Caco-2 (cell line): ENCODE data around the gene AP5B1. TPM values are rescaled to one million over a fixed set of nuclear protein-coding genes. Genes with fewer than 3 reads are reported as not detected.
"Not testable (repeated sequence)": the region's sequence is repeated elsewhere in the genome, so short reads cannot be mapped to it uniquely, and the experiment has no call there.

Experiments used
- BruUV-seq: library from RNA; stranded (reverse); fragments of 400-500 nt; replicated peaks from 2 replicates; lab custom pipeline; 2021; lab: Mats Ljungman, UMichigan
- CTCF ChIA-PET: fragments of 300-600 bp; sonication (Branson Sonifier 250); formaldehyde crosslinking; loops from one replicate; lab custom pipeline; 2022; ENCODE audit warnings: antibody characterized with exemption; lab: Charles Lee
- POLR2A ChIA-PET: fragments of 300-600 bp; sonication (Branson Sonifier 250); formaldehyde crosslinking; loops from one replicate; lab custom pipeline; 2022; ENCODE audit warnings: antibody characterized with exemption; lab: Charles Lee
- DNase-seq, 2 experiments: peaks; one replicate each; pipeline versions ENCODE4 v3.0.0 to v3.0.0-alpha.2; 2020 to 2022
- H3K27me3 ChIP-seq: replicated peaks from 2 replicates; pipeline ENCODE4 v1.6.0; 2011; ENCODE audit warnings: low read length; ENCODE audit not compliant: control insufficient read depth, insufficient read depth
- H3K36me3 ChIP-seq: 2 replicates; pipeline ENCODE4 v1.5.1; 2011; ENCODE audit warnings: low read length; ENCODE audit not compliant: control insufficient read depth, insufficient read depth
- H3K4me1 ChIP-seq: fragments of 250-450 bp; sonication (Bioruptor Pico); 2 replicates; pipeline ENCODE4 v1.5.1; 2020; ENCODE audit warnings: mild to moderate bottlenecking
- H3K4me3 ChIP-seq: 2 replicates; pipeline ENCODE4 v1.5.1; 2011; ENCODE audit warnings: low read depth, mild to moderate bottlenecking, control low read depth, low read length
- H3K9me3 ChIP-seq: fragments of 250-450 bp; sonication (Bioruptor Pico); 2 replicates; pipeline ENCODE4 v1.5.1; 2020; ENCODE audit warnings: mild to moderate bottlenecking, moderate library complexity
- H3K27ac Mint-ChIP-seq: one replicate; pipeline ENCODE4 v1.8.0; 2022; ENCODE audit warnings: mixed read lengths; ENCODE audit not compliant: unreplicated experiment
- H3K27me3 Mint-ChIP-seq: one replicate; pipeline ENCODE4 v1.8.0; 2022; ENCODE audit warnings: mixed read lengths; ENCODE audit not compliant: insufficient read depth, unreplicated experiment
- H3K36me3 Mint-ChIP-seq: one replicate; pipeline ENCODE4 v1.8.0; 2022; ENCODE audit warnings: mild to moderate bottlenecking, mixed read lengths; ENCODE audit not compliant: insufficient read depth, unreplicated experiment
- H3K4me1 Mint-ChIP-seq: one replicate; pipeline ENCODE4 v1.8.0; 2022; ENCODE audit warnings: low read depth, mixed read lengths; ENCODE audit not compliant: unreplicated experiment
- H3K4me3 Mint-ChIP-seq: one replicate; pipeline ENCODE4 v1.8.0; 2022; ENCODE audit warnings: mild to moderate bottlenecking, moderate library complexity, mixed read lengths; ENCODE audit not compliant: unreplicated experiment
- H3K9me3 Mint-ChIP-seq: one replicate; pipeline ENCODE4 v1.8.0; 2022; ENCODE audit warnings: mixed read lengths; ENCODE audit not compliant: unreplicated experiment
- intact Hi-C: fragments of 100-400 bp; cut with micrococcal nuclease; formaldehyde crosslinking; loops from one replicate; pipeline ENCODE4 v1.10.0; 2022; ENCODE audit not compliant: unreplicated experiment
- total RNA-seq: library from RNA; stranded (reverse); gene quantifications from 2 replicates; pipeline ENCODE4 v1.2.3, GENCODE V29; 2022
- TF ChIP-seq, protein P1 (sequence below), 2 experiments: fragments of 200-600 bp in 1 of 2; IDR thresholded peaks; 1 replicate in 1 of 2; 2 replicates in 1 of 2; pipeline versions ENCODE4 v1.5.1 to v1.8.0; 2011 to 2022; ENCODE audit warnings: antibody characterized with exemption in 1 of 2, control low read depth in 1 of 2, inconsistent platforms in 1 of 2, low read depth in 1 of 2, low read length in 1 of 2, mild to moderate bottlenecking in 1 of 2, moderate library complexity in 1 of 2; ENCODE audit not compliant: insufficient read depth in 1 of 2, severe bottlenecking in 1 of 2, unreplicated experiment in 1 of 2

AP5B1 gene
- total RNA-seq, 1 experiment from 2014 or later, result 19.3 TPM

DNA sequence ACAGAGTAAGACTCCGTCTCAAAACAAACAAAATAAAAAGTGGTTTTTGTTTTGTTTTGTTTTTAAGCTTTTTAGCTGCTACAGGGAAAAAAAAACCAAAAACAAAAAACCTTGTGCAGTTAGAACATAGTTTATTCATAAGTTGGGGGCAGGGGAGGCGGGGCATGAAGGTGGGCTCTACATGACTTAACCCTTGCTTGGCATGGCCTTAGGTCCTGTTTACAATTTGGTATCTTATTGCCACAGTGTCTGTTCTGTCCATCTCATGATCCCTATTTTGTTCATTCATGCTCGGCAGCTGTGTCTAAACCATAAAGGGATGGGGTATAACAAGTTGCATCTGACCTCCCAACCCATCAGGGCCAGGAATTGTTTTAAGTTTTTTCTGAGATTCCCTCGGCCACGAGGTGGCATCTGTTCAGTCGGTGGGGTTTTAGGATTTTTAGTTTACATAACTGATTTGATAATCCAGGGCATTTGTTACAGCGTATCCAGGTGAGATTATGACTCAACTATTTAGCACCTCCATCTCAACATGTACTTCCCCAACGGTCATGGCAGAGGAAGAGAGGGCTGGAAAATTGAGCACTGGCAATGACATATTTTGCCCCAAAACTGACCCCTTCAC lies 6.9 kb downstream of the AP5B1 start:
- ChIA-PET POLR2A (interaction anchor here (0.6 kb wide), 1 partner anchor 40 kb away, joined by 4 read pairs; no protein-coding TSS in a partner anchor), CTCF (interaction anchor here (0.7 kb wide), 1 partner anchor 29 kb away, joined by 3 read pairs; no protein-coding TSS in a partner anchor)
- H3K9me3 ChIP-seq, result no peaks in the 10 kb centered on the region
- H3K4me3 Mint-ChIP-seq, result no peak overlapping the region
- H3K4me3 ChIP-seq, result no peak overlapping the region
- TF ChIP-seq, protein P1, sequence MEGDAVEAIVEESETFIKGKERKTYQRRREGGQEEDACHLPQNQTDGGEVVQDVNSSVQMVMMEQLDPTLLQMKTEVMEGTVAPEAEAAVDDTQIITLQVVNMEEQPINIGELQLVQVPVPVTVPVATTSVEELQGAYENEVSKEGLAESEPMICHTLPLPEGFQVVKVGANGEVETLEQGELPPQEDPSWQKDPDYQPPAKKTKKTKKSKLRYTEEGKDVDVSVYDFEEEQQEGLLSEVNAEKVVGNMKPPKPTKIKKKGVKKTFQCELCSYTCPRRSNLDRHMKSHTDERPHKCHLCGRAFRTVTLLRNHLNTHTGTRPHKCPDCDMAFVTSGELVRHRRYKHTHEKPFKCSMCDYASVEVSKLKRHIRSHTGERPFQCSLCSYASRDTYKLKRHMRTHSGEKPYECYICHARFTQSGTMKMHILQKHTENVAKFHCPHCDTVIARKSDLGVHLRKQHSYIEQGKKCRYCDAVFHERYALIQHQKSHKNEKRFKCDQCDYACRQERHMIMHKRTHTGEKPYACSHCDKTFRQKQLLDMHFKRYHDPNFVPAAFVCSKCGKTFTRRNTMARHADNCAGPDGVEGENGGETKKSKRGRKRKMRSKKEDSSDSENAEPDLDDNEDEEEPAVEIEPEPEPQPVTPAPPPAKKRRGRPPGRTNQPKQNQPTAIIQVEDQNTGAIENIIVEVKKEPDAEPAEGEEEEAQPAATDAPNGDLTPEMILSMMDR (IDR thresholded peaks at IDR 0.05; ENCODE audit: insufficient read depth in 1 of 2, low read depth in 1 of 2, low read length in 1 of 2, severe bottlenecking in 1 of 2, unreplicated experiment in 1 of 2), result no peak
- no TSS peak for BruUV-seq
- no peaks in the 10 kb centered on the region; the same call in none of the 2 replicates for H3K36me3 ChIP-seq
- H3K4me1 Mint-ChIP-seq, result peaks cover 15% of the 10 kb centered on the region
- no peaks in the 10 kb centered on the region for H3K27me3 Mint-ChIP-seq
- intact Hi-C loops, result loop anchor here (5.0 kb wide), 1 partner anchor 62 kb away; the partner anchor contains the start of gene KAT5
- peaks cover 15% of the 10 kb centered on the region for H3K4me1 ChIP-seq
- H3K9me3 Mint-ChIP-seq, result no peaks in the 10 kb centered on the region
- no peak for DNase-seq
- no peaks in the 10 kb centered on the region for H3K27me3 ChIP-seq
- peaks cover 23% of the 10 kb centered on the region for H3K36me3 Mint-ChIP-seq
- no peak overlapping the region for H3K27ac Mint-ChIP-seq

DNA sequence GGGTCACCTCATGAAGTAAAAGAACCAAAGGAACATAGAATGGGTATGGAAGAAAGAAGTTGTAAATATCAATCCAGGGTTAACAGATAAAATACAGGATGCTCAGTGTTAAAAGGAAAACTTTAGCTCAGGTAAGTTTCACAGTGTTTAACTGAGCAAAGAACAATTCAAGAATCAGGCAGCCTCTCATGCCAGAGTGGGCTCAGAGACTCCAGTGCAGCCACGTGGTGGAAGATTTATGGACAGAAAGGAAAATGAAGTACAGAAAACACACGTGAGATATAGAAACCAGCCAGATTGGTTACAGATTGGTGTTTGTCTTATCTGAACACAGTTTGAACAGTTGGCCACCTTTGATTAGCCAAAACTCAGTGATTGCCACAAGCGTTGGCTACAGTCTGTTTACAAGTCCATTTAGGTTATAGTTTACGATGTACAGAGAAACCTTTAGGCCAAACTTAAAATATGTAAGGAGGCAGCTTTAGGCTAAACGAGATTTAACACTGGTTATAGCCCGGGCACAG lies 9.1 kb downstream of the AP5B1 start:
- Mint-ChIP-seq H3K4me1 (peaks cover 15% of the 10 kb centered on the region), H3K9me3 (no peaks in the 10 kb centered on the region), H3K36me3 (peaks cover 14% of the 10 kb centered on the region), H3K27me3 (no peaks in the 10 kb centered on the region), H3K27ac (no peak overlapping the region), H3K4me3 (no peak overlapping the region)
- H3K4me1 ChIP-seq, result peaks cover 15% of the 10 kb centered on the region
- H3K9me3 ChIP-seq, result no peaks in the 10 kb centered on the region
- intact Hi-C loops, result loop anchor here (5.0 kb wide), 1 partner anchor 59 kb away; the partner anchor contains the start of gene KAT5
- TF ChIP-seq, protein P1 (IDR thresholded peaks at IDR 0.05; ENCODE audit: insufficient read depth in 1 of 2, low read depth in 1 of 2, low read length in 1 of 2, severe bottlenecking in 1 of 2, unreplicated experiment in 1 of 2), result no peak
- ChIA-PET CTCF (interaction anchor here (0.6 to 1.7 kb wide), 3 partner anchors 8 to 247 kb away, joined by 3 to 4 read pairs (median 4); partner anchors contain the start of genes AP5B1, RNASEH2C and SCYL1), POLR2A (no interaction called here)
- BruUV-seq, result no TSS peak
- no peaks in the 10 kb centered on the region; the same call in 1 of the 2 replicates for H3K36me3 ChIP-seq
- no peaks in the 10 kb centered on the region for H3K27me3 ChIP-seq
- H3K4me3 ChIP-seq, result no peak overlapping the region
- DNase-seq, result no peak

DNA sequence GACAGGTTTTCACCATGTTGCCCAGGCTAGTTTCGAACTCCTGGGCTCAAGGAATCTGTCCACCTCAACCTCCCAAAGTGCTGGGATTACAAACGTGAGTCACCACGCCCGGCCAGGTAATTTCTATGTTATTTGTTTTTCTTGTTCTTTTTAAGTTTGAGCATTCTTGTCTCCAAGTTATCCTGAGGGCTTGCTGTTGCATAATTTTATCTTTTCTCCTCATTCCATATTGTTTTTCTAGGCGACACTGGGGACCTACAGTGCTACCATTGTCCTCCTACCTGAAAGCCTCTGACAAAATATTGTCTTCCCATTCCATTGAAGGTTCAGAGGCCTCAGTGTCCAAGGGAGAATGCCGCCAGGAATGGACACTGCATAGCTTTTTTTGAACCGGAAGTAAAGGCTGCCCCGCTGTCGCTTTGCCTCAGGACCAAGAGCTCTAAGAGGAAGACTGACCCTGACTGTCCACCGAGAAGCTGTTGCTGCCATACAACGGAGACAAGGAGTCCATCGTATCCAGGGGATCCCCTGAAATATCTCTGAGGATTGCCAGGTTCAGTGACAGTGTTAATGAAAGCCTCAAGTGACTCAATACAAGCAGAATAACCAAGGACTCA lies 9.7 kb downstream of the AP5B1 start:
- Histone ChIP-seq H3K4me3 (no peak overlapping the region), H3K27me3 (no peaks in the 10 kb centered on the region), H3K9me3 (no peaks in the 10 kb centered on the region), H3K4me1 (peaks cover 15% of the 10 kb centered on the region), H3K36me3 (no peaks in the 10 kb centered on the region; the same call in 1 of the 2 replicates)
- no peak for DNase-seq
- Mint-ChIP-seq H3K27ac (no peak overlapping the region), H3K27me3 (no peaks in the 10 kb centered on the region), H3K9me3 (no peaks in the 10 kb centered on the region), H3K36me3 (peaks cover 11% of the 10 kb centered on the region), H3K4me3 (peak overlapping the region; percentile 11), H3K4me1 (peaks cover 15% of the 10 kb centered on the region)
- TF ChIP-seq, protein P1 (IDR thresholded peaks at IDR 0.05; ENCODE audit: insufficient read depth in 1 of 2, low read depth in 1 of 2, low read length in 1 of 2, severe bottlenecking in 1 of 2, unreplicated experiment in 1 of 2), result no peak
- no TSS peak for BruUV-seq
- POLR2A ChIA-PET, result no interaction called here
- intact Hi-C loops, result loop anchor here (5.0 kb wide), 1 partner anchor 59 kb away; the partner anchor contains the start of gene KAT5
- CTCF ChIA-PET, result interaction anchor here (0.9 to 1.7 kb wide), 3 partner anchors 9 to 51 kb away, joined by 3 to 4 read pairs (median 4); partner anchors contain the start of genes AP5B1 and RNASEH2C

DNA sequence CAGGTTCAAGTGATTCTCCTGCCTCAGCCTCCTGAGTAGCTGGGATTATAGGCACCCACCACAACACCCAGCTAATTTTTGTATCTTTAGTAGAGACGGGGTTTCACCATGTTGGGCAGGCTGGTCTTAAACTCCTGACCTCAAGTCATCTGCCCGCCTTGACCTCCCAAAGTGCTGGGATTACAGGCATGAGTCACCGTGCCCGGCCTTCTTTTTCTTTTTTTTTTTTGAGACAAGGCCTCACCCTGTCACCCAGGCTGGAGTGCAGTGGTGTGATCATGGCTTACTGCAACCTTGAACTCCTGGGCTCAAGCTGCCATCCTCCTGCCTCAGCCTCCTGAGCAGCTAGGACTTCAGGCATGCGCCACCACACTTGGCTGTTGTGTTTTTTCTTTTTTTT lies 13.0 kb downstream of the AP5B1 start:
- intact Hi-C loops, result not testable (repeated sequence)

More for the DNA sequence above, 13.0 kb downstream of the AP5B1 start:
- H3K9me3 Mint-ChIP-seq, H3K36me3 Mint-ChIP-seq, POLR2A ChIA-PET, H3K27me3 Mint-ChIP-seq, H3K27me3 ChIP-seq, H3K9me3 ChIP-seq, H3K27ac Mint-ChIP-seq, BruUV-seq, H3K4me3 ChIP-seq, DNase-seq, H3K4me3 Mint-ChIP-seq, H3K36me3 ChIP-seq: not testable (repeated sequence)
- CTCF ChIA-PET, result interaction anchor here (1.5 kb wide), 1 partner anchor 9 kb away, joined by 5 read pairs; no protein-coding TSS in a partner anchor
- H3K4me1 Mint-ChIP-seq, result peaks cover 15% of the 10 kb centered on the region
- H3K4me1 ChIP-seq, result peaks cover 15% of the 10 kb centered on the region
